LHCN-M2 (cell line): ENCODE measurements around the gene TPSD1. TPM values are rescaled to one million over a fixed set of nuclear protein-coding genes. Genes with fewer than 3 reads are reported as not detected.
"Not testable (repeated sequence)": the region's sequence is repeated elsewhere in the genome, so short reads cannot be mapped to it uniquely, and the experiment has no call there.

Experiments
- DNase-seq: peaks from one replicate; pipeline ENCODE4 v3.0.0-alpha.2; 2012; ENCODE audit warnings: low read depth
- total RNA-seq: library from RNA; depleted of rRNA; stranded (reverse); fragments of >200 nt; gene quantifications from 2 replicates; pipeline ENCODE4 v1.2.3, GENCODE V29; 2014

TPSD1 gene
- total RNA-seq, 1 experiment from 2014 or later: not detected

DNA sequence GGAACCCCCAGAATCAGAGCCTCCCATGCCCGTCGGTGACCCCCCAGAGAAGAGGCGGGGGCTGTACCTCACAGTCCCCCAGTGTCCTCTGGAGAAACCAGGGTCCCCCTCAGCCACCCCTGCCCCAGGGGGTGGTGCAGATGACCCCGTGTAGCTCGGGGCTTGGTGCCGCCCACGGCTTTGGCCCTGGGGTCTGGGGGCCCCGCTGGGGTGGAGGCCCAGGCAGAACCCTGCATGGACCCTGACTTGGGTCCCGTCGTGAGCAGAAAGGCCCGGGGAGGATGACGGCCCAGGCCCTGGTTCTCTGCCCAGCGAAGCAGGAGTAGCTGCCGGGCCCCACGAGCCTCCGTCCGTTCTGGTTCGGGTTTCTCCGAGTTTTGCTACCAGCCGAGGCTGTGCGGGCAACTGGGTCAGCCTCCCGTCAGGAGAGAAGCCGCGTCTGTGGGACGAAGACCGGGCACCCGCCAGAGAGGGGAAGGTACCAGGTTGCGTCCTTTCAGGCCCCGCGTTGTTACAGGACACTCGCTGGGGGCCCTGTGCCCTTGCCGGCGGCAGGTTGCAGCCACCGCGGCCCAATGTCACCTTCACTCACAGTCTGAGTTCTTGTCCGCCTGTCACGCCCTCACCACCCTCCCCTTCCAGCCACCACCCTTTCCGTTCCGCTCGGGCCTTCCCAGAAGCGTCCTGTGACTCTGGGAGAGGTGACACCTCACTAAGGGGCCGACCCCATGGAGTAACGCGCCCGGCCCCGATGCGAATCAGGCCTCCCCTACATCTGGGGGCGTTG, 34.8 kb upstream of the TPSD1 start:
- no peak for DNase-seq

DNA sequence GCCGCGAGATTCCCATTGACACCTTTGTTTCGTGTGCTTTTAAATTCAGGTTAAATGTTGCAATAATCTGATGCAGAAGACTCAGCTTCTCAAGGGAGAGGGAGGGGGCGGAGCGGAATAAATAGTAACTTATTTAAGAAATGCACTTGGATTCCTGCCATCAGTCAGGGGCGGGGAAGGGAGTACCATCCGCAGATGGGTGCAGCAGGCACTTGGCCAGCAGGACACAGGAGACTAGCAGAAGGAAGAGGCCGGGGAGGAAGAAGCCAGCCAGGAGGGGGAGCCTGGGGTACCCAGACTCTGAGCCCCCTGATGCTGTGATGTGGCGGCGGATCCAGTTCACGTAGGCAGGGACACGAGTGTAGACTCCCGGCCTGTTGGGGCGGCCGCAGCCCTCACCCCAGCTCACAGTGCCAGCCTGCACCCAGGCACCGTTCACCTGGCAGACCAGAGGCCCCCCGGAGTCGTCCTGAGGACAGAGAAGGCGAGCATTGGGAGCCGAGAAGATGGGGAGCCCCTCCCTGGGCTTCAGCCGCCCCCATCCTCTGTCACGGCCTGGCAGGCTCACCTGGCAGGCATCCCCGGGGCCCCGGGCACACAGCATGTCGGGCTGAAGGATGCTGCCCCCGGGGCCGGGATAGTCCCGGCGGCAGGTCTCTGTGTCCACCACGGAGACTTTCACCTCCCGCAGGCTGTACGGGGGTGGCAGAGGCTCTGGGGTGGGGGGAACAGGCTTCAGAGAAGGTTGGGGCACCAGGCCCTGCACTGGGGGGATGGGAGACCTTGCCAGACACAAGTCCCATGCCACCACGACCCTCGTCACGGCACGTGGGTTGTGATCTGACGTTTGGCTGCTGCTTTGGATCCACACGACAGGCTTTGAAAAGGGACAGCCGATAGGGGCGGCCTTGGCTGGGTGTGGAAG, 34.0 kb upstream of the TPSD1 start:
- DNase-seq: no peak

DNA sequence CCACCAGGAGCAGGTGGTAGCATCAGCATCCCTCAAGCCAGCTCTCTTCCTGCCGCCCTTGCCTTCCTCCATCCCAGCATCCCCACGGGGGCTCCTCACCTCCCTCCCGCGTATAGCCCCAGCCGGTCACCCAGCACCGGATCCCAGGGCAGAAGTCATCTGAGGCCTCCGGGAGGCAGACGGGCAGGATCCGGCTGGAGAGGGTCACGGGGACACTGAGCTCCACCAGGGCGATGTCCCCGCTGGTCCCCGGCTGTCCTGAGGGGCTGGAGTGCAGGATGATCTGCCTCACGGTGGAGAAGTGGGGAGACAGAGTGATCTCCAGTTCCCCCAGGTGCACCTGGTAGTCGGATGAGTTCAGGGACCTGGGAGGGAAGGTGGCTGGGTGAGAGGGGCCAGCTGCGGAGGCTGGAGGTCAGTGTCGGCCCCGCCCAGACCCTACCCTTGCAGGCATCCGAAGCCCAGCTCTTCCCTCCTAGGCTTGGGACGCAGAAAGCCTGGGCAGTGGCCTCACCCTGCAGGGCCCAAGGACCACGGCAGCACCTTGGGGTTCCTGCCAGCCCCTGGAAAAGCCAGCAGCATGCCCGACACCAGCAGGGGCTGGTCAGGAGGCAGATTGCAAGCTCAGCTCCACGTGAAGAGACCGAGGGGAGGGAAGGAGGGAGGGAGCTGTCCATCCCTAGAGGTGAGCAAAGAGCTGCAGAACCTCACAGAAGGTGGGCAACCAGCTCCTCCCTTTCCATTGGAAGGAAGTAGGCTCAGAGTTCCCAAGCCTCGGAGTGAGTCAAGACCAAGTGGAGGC, 33.1 kb upstream of the TPSD1 start:
- DNase-seq: no peak

DNA sequence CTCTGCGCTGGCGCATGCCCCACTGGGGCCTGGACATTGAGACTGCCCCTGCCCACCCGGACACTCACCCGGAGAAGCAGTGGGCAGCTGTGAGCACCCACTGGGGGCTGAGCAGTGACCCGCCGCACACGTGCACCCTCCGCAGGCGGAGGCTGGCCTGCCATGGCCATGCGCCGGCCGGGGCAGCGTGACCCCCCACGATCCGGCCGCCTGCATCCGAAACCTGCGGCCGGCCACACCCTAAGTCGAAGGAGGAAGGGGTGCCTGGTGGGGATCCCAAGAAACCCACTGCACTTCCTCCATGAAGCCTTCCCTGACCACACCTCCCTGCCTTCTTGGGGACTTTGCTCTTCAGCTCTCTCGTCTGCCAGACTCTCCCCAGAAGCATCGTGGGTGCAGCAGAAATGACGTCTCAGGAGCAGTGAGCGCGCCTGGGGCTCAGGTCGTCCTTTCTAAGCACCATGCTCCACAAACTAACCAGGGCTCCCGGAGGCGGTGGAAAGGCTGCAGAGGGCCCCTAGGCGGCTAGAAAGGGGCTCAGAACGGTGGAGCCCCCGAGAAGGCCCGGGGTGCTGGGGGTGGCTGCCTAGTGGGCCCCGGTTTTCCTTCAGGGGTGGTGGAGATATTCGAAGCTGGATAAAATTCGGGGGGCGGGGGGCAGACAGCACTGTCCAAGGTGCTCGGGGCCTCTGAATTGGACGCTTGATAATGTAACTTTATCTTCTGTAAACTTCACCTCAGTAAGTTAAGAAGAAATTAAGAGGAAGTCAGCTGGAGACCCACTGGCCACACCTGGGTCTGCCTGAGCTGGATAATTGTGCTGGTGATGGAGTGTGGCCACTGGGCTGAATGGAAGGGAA, 32.3 kb upstream of the TPSD1 start:
- no peak for DNase-seq

DNA sequence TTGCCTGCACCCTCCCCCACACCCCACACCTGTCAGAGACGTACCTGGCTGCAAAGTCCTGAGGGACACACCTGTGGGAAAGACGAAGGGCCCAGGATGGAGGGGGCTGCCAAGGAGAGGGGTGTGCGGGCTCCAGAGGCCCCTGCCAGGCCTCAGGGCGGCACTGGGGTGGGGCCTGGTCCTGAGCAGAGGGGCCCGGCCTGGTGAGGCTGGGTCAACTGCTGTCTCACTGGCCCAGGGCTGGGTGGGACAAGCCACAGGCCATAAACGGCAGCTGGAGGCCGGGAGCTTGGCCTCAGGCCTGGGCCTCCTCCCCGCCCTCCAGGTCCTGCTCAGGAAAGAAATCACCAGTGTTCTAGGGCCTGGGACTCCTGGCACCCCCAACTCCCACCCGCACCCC, 31.3 kb upstream of the TPSD1 start:
- no peak for DNase-seq

GRCh38 chr16:1225051-1225451, 30.8 kb upstream of the TPSD1 start, which contains the start of gene TPSG1:
TPSG1 (minus strand) TSS chr16:1225268; CDS start chr16:1225252, 16 bp downstream.
- DNase-seq: no peak

DNA sequence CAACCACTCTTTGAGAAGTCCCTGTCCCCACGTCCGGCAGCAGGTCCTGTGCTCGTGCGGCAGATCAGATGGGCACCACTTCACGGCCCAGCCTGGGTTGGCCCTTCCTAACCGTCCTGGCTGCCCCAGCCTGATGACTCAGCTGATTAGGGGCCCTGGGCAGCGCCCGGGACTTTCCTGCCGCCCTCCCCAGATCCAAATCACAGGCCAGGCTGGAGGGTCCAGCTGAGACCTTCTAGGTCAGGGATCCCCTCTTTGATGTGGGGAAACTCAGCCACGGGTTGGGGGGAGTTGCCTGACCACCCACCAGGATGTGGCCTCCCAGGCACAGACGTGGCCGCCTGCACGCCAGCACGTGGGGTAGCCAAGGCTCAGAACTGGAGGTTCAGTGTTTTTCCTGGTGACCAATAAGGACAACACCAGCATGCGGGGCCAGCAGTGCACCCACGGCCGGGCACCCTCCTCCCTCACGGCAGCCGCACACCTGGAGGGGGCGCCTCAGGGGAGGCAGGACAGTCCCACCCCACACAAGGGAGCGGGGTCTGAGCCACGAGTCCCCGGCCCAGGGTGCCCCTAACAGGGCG, 30.0 kb upstream of the TPSD1 start:
- not testable (repeated sequence) for DNase-seq

GRCh38 chr16:1226692-1227091, 29.2 kb upstream of the TPSD1 start:
- not testable (repeated sequence) for DNase-seq

DNA sequence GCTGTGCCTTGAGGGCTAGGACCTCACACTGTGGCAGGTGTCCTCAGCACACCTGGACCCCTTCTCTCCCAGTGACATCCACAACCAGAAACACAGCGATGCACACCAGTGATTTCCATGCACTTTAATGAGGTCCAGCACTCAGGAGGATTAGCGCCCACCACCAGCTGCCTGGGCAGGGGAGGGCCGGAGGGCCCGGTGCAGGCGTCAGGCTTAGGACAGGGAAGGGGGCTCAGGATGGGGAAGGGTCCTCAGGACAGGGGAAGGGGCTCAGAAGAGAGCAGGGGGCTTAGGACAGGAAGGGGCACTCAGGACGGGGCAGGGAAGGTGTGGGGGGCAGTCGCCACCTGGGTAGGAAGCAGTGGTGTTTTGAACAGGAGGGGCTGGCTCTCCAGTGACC, 27.6 kb upstream of the TPSD1 start:
- not testable (repeated sequence) for DNase-seq

GRCh38 chr16:1229476-1229875, 26.4 kb upstream of the TPSD1 start:
- not testable (repeated sequence) for DNase-seq

GRCh38 chr16:1230084-1230470, 25.8 kb upstream of the TPSD1 start, which contains the start of gene TPSB2:
TPSB2 (minus strand) TSS chr16:1230184; CDS start chr16:1229951, 233 bp downstream.
- not testable (repeated sequence) for DNase-seq

GRCh38 chr16:1230471-1231212, 25.2 kb upstream of the TPSD1 start:
- not testable (repeated sequence) for DNase-seq

DNA sequence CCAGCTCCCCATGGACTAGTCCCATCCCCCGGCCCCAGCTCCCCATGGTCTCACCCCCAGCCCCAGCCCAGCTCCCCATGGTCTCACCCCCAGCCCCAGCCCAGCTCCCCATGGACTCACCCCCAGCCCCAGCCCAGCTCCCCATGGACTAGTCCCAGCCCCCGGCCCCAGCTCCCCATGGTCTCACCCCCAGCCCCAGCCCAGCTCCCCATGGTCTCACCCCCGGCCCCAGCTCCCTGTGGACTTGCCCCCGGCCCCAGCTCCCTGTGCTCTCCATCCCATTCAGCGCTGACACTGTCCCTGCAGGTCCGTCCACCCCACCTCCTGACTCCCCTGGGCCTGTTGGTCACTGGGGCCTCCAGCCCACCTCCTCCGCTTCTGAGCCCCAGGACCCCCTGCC, 24.6 kb upstream of the TPSD1 start:
- DNase-seq: not testable (repeated sequence)

DNA sequence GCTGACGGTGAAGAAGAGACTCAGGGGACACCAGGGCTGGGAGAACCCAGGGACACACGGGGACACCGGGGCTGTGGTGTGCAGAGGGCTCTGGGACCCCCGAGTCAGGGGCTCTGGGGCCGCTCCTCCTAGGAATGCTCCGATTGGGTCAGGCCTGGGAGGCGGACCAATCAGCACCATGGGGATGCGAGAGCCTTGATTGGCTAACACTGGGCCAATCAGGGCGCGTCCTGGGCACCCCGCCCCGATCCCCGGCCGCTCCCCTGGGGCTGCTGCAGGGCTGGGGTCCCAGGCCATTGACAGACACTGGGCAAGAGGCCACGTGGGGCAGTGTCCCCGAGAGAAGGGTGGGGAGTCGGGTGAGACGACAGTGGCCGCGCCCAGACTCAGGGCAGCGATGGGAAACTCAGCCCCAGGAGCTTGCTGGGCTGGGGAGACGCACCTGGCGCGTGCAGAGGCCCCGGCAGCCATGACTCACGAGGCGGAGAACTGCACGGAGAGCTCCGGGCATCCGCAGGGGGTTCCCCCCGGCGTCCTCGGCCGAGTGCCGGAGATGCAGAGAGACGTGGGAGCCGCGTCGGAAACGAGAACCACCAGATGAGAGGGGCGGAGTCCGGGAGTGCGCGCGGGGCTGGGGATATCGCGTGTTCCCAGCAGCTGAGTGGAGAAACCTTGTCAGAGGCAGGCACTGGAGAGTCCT, 23.7 kb upstream of the TPSD1 start:
- not testable (repeated sequence) for DNase-seq

DNA sequence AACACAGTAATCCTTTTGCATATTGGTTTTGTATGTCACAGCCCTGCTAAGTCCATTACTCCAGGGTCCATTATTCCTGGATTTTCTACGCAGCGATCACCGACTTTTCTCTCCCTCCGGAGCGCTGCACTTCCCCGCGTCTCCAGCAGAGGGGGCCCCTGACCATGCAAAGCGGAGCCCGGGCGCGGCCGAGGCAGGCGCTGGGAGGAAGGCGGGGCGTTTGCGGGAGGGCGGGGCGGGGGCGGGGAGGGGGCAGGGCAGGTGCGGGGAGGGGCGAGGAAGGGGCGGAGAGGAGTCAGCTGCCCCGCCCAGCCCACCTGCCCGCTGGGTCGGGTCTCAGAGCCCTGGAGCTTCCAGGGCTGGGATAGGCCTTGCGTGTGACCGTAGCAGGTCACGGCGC, 19.2 kb upstream of the TPSD1 start:
- not testable (repeated sequence) for DNase-seq

DNA sequence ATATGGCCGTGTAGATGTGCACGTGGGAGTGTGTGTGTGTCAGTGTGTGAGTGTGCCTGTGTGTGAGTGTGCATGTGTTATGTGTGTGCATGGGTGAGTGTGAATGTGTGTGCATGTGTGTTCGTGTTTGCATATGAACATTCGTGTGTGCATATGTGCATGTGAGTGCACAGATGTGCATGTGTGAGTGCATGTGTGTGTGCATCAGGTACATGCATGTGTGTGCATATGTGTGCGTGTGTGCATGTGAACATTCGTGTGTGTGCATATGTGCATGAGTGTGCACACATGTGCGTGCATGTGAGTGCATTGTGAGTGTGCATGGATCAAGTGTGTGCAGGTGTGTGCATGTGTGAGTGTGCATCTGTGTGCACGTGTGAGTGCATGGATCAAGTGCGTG, 17.9 kb upstream of the TPSD1 start:
- no peak for DNase-seq

GRCh38 chr16:1238909-1239308, 17.0 kb upstream of the TPSD1 start:
- DNase-seq: not testable (repeated sequence)

DNA sequence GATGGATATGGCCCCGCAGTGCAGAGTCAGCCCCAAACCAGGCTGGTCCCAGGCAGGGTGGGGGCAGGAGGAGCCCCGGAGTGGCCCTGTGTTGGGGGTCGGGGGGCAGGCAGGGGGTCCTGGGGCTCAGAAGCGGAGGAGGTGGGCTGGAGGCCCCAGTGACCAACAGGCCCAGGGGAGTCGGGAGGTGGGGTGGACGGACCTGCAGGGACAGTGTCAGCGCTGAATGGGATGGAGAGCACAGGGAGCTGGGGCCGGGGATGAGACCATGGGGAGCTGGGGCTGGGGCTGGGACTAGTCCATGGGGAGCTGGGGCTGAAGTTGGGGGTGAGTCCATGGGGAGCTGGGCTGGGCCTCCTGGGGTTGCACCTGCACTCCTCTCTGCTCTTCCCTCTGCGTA, 16.3 kb upstream of the TPSD1 start:
- DNase-seq: not testable (repeated sequence)

- DNase-seq: not testable (repeated sequence)
Observed at GRCh38 chr16:1240436-1240835, 15.4 kb upstream of the TPSD1 start, which contains the start of gene TPSAB1. TPSAB1 (plus strand) TSS chr16:1240705; CDS start chr16:1240939, 234 bp downstream.
